GM21367 (cell line): ENCODE data around the gene PRELID3B.
"Not testable (repeated sequence)": the region's sequence is repeated elsewhere in the genome, so short reads cannot be mapped to it uniquely, and the experiment has no call there.

Experiments
- ATAC-seq: cut with Tn5 transposase; IDR thresholded peaks from one replicate; pipeline ENCODE4 v1.9.1; 2021; ENCODE audit not compliant: unreplicated experiment

Gene PRELID3B

DNA sequence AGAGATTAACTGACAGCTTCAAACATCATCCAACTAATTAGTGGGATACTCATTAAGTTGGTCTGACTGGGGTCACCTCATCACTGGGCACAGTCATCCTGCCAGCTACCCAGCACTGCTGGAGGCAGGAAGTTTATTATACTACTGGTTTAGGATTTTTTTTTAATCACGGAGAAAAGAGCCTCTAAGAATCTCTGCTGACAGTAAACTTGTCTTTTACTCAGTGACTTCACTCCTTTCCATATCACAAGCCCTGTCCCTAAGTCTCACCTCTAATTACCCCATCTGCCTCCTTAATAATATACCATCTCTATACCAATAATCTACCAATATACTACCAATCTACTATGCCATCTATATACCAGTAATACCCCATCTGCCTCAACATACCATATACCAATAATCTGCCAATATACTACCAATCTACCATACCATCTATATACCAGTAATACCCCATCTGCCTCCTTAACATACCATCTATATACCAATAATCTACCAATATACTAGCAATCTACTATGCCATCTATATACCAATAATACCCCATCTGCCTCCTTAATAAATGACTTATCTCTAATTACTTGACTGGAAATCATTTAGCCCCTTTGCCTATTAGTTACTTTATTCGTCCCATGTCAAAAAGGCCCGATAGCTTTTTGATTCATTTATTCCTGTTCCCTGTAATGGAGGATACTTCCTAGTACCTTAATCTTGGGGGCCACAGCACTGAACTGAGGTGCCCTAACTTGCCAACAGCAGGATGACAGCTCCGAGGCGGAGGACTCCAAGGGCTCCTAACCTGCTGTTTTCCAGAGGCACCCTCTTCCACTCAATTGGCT is 15.5 kb downstream of the PRELID3B start:
- ATAC-seq = no peak

DNA sequence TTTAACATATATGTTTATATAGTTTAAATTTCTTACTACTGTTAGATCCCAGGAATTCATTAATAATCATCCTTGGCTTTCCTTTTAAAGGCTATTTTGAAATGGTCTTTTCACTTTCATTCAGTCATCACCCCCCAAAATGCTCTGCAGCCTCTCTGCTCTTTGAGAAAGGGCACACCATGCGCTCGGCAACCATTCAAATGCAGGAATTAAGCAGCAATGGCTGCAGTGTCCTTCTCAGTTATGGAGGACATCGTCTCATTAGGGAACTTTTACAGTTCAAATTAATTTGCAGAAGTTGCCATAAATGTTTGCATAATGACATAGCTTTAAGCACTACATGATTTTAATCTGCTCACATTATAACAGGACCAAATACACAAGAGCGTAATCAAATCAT is 17.1 kb downstream of the PRELID3B start:
- no peak for ATAC-seq

DNA sequence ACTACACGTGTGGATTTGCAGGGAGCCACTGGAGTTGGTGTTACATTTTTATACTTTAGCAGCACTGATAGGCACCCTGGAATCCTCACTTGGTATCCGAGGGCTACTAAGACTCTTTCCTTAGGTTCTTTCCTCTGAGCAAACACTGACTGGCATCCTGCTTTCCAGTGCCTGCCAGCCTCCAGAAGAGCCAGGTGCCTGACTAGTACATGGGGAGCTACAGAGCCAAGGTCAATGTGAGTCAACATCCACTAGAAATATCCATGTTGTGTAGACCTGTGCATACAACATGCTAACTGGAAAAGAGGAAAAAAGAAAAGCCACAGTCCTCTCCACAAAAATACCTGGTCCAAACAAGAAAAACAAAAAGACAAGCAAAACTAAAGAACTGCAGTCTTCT is 17.5 kb downstream of the PRELID3B start:
- ATAC-seq = no peak

DNA sequence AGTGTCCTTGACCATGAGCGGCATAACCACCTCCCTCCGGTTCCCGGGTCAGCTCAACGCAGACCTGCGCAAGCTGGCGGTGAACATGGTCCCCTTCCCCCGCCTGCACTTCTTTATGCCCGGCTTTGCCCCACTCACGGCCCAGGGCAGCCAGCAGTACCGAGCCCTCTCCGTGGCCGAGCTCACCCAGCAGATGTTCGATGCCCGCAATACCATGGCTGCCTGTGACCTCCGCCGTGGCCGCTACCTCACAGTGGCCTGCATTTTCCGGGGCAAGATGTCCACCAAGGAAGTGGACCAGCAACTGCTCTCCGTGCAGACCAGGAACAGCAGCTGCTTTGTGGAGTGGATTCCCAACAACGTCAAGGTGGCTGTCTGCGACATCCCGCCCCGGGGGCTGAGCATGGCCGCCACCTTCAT is 18.5 kb downstream of the PRELID3B start:
- no peak for ATAC-seq

DNA sequence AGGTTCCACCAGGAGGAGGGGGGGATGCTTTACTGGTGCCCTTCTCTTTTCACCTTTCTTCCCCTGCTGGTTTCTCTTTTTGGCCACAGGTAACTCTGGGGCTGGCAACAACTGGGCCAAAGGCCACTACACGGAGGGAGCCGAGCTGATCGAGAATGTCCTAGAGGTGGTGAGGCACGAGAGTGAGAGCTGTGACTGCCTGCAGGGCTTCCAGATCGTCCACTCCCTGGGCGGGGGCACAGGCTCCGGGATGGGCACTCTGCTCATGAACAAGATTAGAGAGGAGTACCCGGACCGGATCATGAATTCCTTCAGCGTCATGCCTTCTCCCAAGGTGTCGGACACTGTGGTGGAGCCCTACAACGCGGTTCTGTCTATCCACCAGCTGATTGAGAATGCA is 19.0 kb downstream of the PRELID3B start:
- no peak for ATAC-seq

DNA sequence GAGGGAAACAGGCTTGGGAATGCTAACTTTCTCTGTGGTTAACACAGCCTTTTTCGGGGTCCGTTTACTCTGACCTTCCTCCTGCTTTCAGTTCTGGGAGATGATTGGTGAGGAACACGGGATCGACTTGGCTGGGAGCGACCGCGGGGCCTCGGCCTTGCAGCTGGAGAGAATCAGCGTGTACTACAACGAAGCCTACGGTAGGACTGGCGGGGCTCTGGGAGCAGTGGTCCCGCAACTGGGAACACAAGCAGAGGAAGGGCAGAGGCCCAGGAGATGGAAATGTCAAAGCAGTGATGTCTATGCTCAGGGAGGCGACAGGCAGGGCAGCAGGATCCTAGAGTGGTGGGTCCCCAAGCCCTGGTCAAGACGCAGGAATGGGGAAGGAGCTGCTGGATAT is 19.8 kb downstream of the PRELID3B start:
- ATAC-seq = no peak

DNA sequence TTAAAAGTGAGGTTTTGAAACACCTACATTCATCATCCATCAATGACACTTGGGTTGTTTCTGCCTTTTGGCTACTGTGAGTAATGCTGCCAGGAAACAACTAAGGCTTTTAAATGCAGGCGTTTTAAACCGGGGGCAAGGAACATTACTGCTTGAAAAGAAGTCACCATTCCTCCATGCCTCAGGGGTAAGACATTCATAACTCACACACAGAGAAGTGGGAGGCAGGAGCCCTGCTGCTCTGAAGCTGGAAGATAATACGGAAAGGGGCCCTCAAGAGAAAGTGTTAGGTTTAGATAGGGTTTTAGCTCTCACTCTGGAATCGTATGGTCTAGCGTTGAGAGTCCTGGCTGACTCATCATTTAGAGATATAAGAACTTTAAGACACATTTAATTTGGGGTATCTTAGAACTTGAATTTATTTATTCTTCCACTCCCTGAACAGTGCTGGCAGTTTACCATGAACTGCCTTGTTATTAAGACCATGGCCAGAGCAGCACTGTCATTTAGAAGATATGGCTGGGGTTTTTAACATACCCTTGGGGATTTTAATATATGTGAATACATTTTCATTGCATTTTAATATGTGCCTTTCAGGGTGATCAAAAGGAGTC is 21.5 kb downstream of the PRELID3B start:
- ATAC-seq = no peak

DNA sequence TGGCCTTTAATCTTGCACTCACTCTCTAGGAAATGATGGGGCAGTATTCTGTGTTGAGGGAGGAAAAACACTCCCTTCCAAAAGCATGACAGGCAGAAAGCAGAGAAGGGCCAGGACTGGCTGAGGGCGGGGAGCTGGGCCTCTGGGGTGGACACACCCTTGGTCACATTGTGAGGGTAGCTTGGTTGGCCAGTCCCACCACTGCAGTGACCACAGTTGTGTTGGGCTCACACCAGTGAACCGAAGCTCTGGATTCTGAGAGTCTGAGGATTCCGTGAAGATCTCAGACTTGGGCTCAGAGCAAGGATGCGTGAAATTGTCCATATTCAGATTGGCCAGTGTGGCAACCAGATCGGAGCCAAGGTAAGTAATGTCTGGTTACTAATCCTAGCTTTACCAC is 23.4 kb downstream of the PRELID3B start, which contains the start of gene TUBB1:
TUBB1 (plus strand) TSS at position 213 of the 400 bp plus-strand sequence; CDS start at position 307, 94 bp downstream.
- no peak for ATAC-seq

DNA sequence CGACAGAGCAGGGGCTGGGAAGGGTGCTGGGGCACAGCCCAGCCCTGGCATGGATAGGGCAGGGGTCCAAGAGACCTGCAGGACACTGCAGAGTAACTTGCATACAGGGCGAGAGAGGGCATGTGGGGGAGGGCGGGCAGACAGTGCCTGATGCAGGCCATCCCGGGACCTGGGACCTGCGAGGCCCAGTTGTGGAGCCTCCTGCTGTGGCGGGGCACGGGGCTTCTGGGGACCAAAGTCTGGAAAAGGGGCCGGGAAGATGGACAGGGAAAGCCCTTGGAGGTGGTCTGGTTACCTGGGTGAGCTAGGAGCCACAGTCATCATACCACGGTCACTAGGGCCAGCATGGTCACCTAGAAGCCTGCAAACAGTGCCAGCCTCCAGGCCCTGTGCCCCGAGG is 23.8 kb downstream of the PRELID3B start:
- ATAC-seq = no peak

DNA sequence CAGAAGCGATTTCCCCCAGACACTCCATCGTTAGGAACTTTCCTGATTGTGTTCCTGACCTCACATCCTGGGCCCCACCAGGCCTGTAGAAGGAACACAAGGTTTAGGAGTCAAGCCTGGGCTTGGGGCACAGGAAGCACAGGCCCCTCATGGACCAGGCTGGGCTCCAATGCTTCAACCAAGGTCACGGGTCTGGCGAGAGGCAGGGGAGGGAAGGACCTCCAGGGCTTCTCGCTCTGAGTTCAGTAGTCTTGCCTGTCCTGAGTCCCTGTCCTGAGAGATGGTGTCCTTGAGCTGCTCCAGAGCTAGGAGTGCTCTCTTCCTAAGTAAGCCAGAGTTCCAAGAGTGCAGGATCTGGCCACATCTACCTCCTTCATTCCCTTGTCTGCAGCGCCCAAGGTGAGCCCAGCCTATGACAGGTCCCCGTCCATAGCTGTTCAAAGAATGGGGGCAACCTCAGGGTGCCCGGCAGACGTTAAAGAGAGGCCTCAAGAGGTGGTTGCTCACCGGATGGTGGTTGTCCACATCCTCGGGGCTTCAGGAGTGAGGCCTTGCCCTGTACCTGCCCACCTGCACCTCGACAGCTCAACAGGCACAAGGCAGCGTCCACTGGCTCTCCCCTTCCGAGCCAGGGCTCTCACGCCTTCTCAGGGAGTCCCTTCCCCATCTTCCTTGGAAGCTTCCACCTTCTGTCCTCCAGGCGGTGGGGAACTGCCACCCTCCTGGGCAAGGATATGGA is 24.9 kb downstream of the PRELID3B start:
- no peak for ATAC-seq

DNA sequence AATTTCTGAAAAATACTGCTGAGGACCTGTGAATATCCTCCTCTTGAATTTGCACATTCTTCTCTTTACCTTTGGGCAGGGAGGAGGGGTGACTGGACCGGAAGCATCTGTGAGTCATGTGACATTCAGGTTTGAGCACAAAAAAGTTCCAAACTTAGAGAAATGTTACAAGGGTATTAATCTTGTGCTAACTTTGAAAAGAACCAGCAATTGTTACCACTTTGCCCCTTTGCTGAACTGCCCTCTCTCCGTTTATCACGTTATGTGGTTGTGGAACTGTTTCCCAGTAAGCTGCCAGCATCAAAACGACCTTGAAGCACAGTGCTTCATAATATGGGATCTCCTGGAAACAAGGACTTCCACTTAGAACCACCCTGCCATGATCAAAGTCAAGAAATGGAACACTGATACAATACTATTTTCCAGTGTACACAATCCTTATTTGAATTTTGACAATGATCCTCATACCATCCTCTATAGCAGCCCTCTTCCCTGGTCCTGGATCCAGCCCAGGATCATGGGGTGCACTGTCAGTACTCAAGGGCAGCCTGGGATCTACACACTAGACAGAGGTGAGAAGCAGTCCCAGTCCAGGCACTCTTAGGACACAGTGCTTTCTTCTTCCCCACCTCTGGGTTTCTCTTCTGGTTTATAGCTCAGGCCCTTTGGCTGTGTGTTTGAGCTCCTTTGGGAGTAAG is 25.6 kb downstream of the PRELID3B start:
- no peak for ATAC-seq

DNA sequence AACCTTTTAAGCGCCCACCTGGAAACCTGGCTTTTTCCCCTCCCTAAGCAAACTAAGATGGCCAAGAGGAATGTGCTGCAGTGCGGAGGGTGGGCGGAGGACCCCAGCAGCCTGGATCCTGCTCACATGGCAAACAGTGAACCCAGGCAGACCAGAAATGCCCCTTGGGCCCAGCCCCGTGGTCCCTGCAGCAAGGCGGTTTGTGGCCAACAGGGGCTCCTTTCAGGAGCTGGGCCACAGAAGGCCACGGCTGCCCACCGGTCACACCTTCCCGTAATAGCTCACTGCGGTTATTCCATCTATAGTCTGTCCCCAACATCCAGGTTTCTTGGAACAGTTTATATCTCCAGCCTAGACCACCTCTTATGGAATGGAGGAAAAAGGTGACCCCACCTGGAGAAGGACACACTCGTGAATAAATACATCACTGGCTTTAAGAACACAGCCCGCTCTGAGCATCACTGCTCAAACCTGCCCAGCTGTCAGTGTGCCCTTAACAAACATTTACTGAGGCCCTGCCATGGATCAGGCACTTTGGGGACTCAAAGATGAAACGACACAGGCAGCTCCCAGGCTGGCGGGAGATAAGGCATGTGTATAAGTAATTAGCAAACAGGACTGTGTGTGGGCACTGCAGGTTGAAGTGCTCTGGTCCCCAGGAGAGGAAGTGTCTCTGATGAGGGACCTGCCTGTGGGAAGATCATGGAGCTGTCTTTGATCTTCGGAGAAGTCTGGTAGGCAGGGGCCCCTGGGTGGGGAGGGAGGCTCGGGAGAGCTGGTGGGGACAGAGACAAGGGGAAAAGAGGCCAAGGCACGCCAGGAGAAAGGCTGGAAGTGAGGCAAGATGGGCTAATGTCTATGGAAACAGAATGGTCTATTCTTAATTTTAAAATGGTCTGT is 26.5 kb downstream of the PRELID3B start:
- ATAC-seq = no peak

DNA sequence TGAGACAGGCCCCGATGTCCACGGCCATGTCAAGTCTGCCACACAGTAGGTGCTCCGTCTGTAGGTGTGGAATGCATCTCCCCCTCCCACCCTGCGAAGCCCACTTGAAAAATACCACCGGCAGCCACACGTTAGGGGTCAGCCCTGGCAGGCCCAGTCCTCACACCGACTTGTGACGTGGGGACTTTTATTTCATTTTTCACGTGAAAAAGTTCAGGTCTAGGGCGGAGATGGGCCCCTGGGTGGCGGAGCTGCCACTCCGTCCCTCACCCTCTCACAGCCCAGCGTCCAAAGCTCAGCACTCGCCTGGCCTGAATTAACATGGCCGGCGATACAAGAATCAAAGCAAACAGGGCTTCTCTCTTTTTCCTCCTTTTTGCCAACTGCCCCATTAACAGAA is 27.2 kb downstream of the PRELID3B start:
- ATAC-seq = no peak

DNA sequence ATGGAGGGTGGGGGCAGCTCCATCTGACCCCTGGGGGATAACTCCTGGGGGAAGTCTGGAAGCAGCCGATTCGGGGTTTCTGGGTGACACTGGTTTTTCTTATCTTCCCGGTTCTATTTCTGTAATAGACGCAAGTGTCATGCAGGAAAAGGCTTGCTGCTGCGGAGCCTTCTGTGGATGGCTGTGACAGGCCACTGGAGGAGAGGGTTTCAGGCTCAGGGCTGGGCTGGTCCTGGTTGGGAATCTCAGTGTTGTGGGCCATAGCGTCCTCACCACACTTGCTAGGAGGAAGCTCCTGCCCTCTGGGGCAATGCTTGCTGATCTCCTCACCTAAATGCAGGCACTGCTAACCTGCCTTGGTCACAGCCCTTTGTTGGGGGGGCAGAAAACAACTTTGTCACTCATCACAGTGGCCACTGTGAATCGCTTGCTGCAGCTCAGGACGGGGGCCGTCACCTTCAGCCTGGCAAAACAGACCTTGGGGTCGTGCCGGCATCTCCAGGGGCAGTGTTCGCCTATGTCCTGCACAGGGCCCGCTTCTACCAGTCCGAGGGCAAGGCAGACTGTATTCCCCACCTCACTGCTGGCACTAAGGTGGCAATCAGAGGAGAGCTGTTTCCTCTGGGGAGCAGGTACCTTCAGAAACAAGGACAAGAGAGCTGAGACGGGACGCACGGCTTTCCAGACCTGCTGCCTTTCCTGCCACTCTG is 27.8 kb downstream of the PRELID3B start:
- ATAC-seq = no peak

DNA sequence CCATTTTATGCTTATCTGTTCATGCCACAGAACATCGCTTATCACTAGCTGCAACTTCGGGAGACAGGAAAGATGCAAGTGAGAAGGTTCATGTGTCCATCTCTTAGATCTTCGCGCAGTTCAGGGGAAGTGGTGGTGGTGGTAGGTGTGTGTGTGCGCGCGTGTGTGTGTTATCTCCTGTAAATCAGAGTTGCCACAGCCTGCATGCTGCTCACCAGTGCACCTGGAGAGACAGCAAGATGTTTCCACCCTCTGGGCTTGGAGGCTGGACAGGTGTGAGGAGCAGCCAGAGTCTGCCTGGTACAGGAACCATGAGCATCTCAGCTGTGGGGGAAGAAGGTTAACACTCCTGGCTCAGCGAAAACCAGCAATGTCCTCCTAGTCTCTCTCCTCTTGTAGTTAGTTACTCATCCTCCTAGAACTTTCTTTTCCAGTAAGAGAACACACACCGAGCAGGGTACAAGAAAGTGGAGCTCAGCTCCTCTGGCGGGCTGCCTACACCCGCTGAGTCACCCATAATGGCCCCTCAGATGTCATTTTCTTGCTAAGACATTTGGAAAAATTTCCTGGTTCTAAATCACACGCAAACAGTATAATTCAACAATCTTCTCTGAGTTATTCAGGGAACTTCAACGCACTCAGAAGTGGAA is 28.5 kb downstream of the PRELID3B start:
- ATAC-seq = no peak

DNA sequence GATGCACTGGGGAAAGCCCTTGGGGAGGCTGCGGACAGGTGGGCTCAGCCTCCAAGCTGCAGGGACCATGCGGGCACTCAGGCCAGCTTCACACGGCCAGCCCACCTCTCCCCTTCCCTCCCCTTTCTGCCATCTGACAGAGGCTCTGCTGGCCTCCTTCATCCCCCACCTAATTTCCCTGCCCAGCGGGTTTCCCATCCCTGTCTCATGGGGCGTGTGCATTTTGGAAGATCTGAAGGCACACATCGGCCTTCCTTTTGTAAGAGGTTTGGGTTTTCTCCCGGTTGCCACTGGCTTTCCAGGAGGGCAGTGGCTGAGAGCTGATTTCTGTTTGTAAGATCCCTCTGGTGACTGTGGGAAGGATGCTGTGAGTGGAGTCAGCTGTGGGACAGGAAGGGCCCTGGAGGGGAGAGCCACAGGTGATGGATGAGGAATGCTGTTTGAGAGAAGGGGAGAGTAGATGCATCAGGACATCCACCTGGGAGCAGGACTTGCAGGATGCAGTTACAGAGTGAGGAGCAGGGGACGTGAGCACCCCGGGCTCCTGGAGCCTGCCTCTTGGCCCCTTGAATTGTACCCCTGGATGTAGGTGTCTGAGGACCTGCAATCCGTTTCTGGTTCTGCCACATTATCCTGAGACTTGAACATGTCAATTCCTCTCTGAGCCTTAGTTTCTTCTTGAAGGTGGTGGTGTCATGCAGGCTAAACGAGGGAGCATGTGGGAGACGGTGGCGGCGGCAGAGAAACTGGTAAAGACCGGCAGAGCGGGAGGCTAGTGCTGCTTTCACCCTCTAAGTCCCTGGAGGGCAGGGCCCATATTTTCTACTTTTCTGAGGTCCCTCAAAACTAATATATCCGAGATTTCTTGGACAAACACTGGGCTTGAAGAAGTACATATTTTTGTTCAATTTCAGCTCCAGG is 29.3 kb downstream of the PRELID3B start:
- no peak for ATAC-seq

DNA sequence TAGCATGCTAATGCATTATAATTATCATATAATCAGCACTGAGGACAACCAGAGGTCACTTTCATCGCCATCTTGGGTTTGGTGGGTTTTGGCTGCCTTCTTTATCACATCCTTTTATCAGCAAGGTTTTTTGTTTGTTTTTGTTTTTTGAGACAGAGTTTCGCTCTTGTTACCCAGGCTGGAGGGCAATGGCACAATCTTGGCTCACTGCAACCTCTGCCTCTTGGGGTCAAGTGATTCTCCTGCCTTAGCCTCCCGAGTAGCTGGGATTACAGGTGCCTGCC is 30.8 kb downstream of the PRELID3B start:
- not testable (repeated sequence) for ATAC-seq
